ENCODE results near the gene WDFY3.

DNA sequence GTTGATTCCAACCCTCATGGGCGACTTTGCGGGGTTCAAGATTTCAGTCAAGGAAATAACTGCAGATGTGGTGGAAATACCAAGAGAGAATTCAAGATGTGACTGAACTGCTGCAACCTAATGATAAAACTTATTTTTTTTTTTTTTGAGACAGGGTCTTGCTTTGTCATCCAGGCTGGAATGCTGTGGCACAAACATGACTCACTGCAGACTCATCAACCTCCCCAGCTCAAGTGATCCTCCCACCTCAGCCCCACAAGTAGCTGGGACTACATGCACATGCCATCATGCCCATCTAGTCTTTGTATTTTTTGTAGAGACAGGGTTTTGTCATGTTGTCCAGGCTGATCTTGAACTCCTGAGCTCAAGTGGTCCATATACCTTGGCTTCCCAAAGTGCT is 19.5 kb upstream of the WDFY3 start:
- TF ChIP-seq, protein P1, sequence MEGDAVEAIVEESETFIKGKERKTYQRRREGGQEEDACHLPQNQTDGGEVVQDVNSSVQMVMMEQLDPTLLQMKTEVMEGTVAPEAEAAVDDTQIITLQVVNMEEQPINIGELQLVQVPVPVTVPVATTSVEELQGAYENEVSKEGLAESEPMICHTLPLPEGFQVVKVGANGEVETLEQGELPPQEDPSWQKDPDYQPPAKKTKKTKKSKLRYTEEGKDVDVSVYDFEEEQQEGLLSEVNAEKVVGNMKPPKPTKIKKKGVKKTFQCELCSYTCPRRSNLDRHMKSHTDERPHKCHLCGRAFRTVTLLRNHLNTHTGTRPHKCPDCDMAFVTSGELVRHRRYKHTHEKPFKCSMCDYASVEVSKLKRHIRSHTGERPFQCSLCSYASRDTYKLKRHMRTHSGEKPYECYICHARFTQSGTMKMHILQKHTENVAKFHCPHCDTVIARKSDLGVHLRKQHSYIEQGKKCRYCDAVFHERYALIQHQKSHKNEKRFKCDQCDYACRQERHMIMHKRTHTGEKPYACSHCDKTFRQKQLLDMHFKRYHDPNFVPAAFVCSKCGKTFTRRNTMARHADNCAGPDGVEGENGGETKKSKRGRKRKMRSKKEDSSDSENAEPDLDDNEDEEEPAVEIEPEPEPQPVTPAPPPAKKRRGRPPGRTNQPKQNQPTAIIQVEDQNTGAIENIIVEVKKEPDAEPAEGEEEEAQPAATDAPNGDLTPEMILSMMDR (IDR thresholded peaks at IDR 0.05): no peak
- TF ChIP-seq POLR2A (IDR thresholded peaks at IDR 0.05): no peak

All from lower leg skin (tissue), 3 donors.